ENCODE measurements around the gene FAM53C.
"Not testable (repeated sequence)": the region's sequence is repeated elsewhere in the genome, so short reads cannot be mapped to it uniquely, and the experiment has no call there.

The FAM53C gene

DNA sequence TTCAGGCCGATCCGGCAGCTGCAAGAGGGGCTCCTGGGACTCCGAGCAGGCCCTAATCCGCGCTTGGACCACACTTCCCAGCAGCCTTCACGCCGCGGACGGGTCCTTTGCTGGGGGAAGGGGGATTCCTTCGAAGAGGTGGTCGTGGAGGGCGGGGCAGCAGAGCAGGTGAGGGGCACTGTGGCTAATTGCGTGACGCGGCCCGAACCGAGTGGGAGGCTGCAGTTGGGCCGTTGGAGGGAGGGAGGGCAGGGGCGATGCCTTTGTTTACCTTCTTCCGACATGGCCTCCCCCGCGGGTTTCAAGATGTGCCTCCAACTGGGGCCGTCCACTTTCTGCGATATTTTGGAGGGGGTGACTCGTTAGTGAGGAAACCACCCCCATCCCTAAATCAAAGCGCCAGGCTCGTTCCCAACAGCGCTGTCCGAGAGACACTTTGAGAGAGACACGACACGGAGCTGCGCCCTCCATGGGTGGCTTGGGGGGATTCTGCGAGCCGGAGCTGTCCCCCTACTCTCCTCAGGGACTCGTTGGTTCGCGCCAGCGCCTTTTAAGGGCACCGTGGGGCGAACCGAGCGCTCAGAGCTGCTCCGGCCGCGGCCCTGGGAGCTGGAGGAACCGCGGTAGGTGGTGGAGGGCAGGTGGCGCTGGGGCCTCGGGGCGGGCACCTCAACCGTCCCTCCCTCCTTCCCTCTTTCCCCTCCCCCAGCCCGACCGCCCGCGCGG lies at the start of gene FAM53C:
Gene FAM53C (plus strand): TSS at position 582 of the 726 bp plus-strand sequence. CDS start 3,070 bp downstream, outside the sequence.
- peak; percentile 98 for DNase-seq (ENCODE audit: low spot score)

DNA sequence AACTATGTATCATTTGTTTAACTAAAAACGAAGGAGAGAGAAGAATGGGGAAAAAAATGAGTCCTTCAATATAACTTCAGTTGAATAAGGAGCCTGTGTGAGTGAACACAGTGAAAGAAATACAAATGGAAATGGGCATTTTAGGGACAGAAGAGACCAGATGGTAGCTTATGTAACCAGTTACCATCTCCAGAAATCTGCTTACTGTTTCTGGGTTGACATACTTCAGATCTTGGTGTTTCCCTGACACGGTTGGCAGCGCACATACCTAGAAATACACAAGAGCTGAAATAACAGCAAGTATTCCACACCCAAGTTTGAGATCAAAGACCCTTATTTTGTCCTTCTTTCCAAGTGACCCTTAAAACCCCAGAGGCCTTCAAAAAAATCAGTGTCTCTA lies 48.8 kb upstream of the FAM53C start:
- DNase-seq (ENCODE audit: low spot score) = no peak

DNA sequence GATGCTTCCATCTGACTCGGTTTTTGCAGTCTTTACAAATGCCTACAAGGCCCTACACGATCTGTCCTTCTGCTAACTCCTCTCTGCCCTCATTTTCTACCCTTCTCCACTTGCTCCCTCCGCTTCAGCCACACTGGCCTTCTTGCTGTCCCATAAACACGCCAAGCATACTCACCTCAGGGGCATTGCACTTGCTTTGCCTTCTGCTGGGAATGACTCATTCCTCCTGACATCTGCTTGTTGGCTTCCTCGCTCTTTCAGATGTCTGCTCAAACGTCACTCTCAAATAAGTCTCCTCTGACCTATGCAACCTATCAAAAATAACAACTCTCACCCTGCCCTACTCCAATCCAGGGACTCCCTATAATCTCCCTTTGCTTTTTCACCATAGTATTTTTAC lies 34.7 kb upstream of the FAM53C start:
- no peak for DNase-seq (ENCODE audit: low spot score)

DNA sequence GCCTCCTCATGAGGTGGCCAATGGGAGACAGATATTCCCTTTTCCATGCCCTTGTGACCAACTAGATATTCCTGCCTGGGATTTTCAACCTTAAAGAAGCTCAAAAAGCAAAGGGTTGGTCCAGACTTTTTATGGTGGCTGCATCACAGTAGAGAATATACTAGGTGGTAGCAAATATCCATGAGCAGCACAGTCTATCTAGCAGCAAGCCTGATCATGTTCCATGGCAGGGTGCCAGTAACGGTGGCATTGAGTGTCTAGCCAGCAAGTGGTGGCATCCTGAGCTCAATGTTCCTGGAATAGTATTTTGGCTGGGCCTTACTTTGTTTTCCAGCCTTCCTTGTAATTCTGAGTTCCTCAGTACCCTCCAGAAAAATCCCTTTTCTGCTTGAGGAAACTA lies 32.3 kb upstream of the FAM53C start:
- no peak for DNase-seq (ENCODE audit: low spot score)

DNA sequence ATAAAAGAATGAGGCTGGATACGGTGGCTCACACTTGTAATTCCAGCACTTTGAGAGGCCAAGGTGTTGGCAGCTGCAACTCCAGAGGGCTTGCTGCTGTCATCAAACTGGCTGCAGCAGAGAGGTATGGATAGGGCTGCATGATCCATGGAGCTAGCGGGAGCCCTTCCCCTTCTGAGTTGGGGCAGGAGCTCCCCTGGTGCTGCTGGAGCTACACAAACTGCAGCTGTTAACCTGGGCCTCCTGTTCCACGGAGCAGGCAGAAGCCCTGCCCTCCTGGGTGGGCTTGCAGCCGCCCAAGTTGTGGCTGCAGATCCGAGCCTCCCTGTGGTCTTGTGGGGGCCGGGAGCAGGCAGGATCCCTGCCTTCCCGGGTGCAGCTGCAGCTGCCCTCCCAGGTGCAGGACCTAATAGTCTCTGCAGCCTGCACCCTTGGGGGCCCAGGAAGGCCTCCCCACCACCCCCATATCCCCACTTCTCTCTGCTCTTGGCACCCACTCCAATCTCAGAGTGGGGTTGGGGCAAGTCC lies 22.3 kb upstream of the FAM53C start:
- no peak for DNase-seq (ENCODE audit: low spot score)

DNA sequence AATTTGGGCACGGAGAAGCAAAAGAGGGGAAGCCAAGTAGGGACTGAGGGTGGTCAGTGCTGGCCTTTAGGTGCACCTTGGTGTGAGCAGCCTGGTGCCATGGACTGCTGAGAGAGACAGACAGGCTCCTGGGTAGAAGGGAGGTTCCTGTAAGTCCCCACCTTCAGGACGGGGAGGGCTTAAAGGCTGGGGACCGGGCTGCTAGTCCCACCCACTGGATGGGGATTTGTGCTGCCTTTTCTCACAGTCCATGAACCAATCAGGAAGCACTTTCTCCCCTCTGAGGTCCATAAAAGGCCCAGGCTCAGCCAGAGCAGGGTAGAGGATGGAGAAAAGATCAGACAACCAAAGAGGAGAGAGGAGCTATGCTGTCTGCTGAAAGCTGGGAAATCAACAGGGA lies 21.7 kb upstream of the FAM53C start:
- peak; percentile 62 for DNase-seq (ENCODE audit: low spot score)

DNA sequence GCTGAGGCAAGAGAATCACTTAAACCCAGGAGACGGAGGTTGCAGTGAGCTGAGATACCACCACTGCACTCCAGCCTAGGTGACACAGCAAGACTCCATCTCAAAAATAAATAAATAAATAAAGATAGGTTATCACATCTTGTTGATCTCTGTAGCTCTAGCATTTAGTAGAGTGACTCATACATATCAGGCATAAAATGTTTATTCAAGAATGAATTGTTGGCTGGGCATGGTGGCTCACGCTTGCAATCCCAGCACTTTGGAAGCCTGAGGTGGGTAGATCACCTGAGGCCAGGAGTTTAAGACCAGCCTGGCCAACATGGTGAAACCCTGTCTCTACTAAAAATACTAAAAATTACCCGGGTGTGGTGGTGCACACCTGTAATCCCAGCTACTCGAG lies 19.9 kb upstream of the FAM53C start:
- DNase-seq (ENCODE audit: low spot score) = not testable (repeated sequence)

DNA sequence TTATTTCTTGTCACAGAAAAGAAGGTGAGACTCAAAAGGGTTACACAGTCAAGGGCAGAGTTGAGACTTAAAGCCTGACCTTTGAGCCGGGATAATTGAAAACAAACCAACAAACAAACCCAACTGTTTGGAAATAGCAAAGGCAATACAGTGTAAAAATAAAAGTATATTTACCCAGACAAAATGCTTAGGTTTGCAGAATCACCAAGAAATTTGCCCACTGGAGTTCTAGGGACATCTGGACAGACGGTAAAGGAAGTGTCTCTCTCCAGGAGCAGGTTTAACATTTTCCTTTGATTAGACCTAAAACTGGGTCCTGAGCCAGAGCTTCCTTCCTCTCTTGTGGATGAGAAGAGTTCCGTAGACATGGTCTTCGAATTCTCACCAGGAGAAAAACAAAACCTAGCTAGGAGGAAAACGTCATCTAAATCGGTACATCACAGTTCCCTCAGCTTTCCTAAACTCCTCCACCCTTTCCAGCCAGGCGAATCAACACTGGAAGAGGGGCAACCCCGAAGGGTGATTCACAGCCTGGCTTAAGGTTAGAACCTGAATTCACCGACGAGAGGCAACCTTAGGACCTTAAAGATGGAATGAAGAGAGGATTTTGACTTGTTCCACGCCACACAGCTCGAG lies 7.1 kb upstream of the FAM53C start:
- no peak for DNase-seq (ENCODE audit: low spot score)

DNA sequence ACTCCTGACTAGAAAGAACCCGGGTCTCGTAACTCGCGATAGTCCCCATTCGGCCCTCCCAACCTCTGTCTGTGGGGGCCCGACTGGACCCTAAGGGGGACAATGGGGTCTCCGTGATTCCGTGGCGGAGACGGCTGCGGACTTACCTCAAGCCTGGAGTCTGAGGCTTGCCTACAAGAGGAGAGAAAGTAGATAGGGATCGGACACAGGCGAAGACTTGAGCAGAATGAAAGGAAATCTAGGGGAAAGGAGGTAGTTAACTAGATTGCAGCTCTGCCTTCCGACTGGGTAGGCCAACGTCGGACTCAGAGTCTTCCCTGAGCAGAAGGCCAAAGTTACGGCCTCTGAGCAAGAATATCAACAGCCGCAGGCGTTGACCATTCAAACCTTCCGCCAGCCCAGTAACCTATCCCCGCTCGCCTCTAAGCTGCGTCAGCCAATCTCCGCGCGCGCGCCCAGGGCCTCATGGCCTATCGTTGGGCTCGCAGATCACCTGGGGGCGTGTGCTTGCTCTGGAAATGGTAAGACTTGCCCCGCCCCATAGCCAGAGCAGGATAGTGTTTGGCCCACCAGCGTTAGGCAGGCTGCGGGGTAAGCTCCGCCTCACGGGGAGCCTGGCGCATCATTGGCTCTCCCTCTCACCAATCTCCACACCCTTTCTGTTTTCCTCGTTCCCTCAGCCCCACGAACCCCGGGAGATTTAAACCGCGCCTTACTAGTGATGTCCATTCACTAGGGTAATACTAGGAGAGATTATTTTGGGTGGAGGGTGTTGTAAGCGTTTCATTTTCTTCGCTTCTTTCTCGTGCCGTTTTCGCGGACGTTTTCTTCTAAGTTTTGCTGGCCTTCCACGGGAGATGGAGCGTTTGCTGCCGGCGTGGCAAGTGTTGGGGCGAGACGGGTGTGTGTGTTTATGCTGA lies 6.4 kb upstream of the FAM53C start, which contains the start of gene CDC25C:
Gene CDC25C (minus strand): TSS at position 356 of the 920 bp plus-strand sequence. CDS start 624 bp downstream, outside the sequence.
- DNase-seq (ENCODE audit: low spot score) = peak; percentile 99

DNA sequence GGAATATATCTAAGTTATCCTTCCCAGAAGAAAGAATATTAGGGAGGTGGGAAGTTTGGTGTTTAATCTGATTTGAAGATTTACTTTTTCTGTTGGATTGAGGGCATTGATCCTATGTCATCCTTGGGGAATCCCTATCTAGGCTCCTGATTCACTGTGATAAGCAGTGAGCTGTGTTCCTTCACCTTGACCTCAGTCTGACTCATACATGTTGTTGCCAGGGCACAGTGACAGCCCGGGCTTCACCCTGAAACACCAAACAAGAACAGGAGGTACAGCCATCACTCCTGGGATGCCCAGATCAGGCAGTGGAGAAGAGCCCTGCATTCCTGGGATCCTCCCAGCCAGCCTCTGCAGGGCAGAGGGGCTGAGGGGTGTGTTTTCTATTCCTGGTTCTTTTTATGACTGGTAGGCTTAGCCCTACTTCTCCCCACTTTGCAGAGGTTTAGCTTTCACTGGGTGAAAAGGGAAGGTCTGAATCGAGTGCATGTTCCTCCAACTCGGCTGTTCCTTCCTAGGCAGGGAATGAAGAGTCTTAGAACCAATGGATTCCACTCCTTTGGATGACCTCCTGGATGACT lies 3.1 kb upstream of the FAM53C start:
- DNase-seq (ENCODE audit: low spot score) = no peak

DNA sequence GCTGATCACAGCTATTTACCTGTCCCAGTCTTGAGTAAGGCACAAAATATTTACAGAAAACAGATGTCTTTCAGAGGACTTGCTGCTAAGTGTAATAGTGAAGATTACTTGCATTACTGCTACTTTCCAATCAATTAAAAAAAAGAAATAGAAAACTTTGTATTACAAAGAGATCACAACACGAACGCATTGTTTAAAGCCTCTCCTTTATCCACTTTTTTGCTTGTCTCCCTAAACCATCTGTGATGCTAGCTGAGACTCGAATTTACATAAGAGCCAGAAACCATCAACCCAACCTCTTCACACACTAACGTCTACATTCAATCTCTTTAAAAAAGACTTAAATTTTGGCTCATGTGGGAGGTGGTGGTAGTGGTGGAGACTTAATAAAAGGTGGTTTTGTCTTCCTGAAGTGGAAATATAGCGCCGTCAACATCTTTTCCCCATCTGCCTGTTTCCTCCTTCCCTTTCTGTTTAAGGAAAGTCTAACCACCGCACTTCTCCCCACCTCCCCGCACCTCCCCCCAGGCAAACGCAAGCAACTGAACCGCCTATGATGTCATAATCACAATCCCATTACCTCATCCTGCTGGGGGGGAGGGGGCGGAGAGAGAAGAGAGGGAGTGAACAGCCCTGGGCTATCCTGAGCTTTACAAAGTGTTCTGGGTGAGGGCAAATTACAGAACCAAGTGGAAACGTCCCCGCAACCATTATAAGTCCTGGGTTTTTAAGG lies 948 bp upstream of the FAM53C start:
- no peak for DNase-seq (ENCODE audit: low spot score)

DNA sequence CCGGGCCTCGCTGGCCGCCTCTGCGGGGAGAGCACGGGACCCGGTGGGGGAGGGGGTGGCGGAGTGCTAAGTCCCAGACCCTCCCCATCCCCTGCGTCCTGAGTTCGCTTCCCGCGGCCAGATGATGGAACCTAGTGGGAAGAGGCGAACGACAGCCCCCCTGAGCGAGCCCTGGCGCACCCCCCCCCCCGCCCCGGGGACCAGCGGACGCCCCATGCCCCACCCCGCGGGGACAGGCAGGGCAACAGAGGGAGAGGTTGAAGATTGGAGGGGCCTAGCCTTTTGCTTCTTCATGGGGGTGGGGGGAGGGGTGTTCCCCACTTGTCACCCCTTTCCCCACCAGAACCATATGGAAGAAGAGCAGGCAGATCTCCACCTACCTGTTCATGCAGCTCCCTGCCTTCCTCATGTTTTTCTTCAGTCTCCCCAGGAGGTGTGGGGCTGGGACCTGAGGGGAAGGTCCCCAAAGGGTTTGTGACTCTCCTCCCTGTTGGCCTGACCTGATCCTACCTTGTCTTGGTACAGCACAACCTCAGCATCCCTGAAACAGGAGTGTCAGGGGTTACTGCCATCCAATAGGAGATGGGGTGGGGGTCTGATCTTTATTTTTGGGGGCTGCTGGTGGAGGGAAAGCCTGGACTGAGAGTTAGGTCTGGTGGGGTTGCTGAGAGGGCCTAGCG lies 485 bp downstream of the FAM53C start:
- DNase-seq (ENCODE audit: low spot score) = peak; percentile 61

DNA sequence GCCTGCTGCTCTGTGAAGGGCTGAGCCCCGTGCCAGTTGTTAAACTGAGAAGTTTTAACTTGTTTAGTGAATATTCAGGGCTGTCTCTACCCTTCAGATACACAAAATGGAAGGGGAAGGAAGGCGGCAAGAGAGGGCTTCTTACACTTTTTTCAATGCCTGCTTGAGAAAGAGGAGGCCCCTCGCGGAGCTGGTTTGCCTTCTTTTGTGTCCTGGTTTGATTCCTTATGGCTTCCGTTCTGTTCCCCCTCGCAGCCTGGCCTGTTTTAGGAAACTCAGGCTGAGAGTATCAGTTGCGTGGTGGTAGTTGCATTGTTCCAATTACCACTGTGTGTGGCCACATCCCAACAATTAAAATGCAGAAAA lies 1.0 kb downstream of the FAM53C start:
- DNase-seq (ENCODE audit: low spot score) = no peak

DNA sequence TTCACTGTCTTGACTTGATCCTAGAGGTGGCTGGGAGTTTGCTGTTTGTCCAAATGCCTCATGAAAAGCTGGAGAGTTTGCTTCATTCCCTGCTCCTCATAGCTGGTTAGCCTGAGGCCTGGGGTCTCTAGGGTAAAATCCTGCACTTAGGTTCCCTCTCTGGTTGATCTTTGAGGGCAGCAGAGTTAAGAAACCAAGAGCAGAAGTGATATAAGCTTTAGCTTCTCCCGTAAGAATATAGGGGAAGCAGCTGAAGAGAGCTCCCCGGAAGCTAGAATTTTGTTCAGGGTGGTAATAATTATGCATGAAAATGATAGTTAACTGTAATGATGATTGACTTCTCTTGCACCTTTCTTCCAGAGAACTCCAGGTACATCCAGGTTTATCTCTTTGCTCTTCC lies 1.4 kb downstream of the FAM53C start:
- DNase-seq (ENCODE audit: low spot score) = no peak

DNA sequence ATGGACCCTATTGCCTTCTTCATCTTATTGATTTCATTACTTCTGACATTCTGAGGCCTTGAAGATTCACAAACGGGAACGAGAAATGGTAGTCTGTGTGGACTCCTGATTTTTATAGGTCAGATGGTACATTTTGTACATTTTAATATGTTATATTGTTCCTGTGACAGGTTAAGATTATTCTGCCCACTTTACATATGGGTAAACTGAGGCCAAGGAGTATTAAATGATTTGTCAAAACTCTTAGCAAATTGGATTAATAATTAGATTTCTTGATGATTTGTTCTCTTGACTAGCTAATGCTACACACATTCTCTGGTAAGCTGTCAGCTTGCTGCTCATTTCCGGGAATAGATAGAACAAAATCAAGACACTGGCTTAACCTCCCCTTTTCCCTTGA lies 1.9 kb downstream of the FAM53C start:
- DNase-seq (ENCODE audit: low spot score) = no peak

DNA sequence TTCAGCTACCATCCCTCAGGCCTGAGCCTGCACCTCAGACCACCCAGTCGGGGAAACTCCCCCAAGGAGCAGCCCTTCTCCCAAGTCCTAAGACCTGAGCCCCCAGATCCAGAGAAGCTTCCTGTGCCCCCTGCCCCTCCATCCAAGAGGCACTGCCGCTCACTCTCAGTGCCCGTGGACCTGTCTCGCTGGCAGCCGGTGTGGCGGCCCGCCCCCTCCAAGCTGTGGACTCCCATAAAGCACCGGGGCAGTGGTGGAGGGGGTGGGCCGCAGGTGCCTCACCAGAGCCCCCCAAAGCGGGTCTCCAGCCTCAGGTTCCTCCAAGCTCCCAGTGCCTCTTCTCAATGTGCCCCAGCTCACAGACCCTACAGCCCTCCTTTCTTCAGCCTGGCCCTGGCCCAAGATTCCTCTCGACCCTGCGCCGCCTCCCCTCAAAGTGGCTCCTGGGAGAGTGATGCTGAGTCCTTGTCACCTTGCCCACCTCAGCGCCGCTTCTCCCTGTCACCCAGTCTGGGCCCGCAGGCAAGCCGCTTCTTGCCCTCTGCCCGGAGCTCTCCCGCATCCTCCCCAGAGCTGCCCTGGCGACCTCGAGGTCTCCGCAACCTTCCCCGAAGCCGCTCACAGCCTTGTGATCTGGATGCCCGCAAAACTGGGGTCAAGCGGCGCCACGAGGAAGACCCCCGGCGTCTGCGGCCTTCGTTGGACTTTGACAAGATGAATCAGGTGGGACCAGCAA lies 7.0 kb downstream of the FAM53C start:
- no peak for DNase-seq (ENCODE audit: low spot score)

DNA sequence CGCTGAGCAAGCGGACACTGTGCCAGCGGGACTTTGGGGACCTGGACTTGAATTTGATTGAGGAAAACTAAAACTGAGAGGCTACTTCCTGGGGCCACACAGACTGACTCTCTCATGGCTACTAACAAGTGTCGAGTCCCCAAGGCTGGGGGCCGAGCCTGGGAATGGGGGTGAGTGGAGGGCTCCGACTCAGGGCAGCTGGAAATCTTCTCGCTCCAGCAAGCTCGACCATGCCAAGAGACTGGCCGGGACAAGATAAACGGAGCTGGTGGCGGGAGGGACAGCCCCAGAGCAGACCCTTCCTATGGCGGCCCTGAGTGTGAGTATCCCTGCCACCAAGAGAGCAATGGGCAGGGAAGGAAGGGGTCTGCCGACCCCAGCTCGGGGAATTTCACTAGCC lies 8.8 kb downstream of the FAM53C start:
- no peak for DNase-seq (ENCODE audit: low spot score)

DNA sequence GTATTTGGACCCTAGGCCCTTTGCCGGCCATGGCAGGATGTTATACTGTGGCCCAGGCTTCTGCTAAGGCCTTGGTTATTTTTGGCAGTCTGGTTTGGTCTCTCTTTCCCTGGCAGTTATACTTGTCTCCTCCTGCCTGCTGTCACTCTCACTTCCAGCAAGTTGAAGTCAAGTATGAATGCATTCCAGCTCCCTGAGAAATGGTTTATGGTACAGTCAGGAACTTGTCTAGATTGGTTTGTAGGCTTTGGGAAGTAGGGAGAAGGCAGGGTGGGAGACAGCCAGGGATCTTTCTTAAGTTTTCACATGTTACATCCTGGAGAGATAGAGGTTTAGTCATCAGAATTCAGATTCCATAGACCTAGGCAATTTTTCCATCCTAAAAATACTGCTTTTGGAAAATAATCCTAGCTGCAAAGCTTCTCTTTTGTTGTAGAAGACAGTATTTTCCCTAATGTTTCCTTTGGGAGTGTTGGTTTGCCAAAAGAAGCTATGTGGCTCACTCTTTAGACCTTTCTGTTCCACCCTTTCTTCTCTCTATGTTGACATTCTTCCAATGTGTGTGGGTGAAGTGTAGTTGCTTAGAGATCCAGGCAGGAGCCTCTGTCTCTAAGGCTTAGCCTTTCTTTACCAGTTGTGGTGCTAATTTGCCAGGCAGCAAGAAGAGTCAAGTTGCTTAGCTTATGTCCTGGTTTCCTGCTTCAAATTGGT lies 11.9 kb downstream of the FAM53C start:
- DNase-seq (ENCODE audit: low spot score) = no peak

DNA sequence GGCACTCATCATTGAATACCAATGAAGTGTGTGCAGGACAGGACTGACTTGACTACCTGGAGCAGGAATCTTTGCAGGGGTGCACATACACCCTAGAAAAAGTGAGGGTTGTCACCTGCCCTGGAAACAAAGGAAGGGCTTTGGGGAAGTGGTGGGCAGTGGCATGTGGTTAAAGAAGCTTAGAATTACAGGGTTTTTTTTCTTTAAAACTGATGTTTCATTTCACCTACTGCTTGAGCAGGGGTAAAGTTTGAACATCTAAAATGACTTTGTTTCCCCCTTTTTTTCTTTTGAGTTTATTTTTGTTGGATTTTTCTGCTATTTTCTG lies 12.5 kb downstream of the FAM53C start:
- no peak for DNase-seq (ENCODE audit: low spot score)

DNA sequence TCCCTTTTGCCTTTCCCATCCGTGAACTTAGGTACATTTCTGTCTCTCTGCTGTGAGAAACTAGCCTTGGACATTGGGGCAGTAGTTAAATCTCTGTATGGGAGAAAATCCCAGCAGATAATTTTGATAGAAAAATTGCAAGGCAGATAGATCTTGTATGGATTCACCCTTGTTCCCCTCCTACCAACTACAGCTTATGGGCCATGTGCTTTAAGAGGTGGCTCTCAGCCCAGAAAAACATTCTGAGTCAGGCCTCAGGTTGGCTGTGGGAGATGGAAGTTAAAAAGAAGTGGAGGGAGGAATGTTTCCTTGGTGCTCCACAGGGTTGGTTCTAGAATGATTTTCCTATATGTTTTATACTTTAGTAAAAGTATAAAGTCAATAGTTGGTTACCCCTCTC lies 13.0 kb downstream of the FAM53C start:
- no peak for DNase-seq (ENCODE audit: low spot score)
